Cardiac muscle cell (in vitro differentiated cells and primary cell): ENCODE measurements around the gene PRDM13. TPM values are rescaled to one million over a fixed set of nuclear protein-coding genes. Genes with fewer than 3 reads are reported as not detected.
"Not testable (repeated sequence)": the region's sequence is repeated elsewhere in the genome, so short reads cannot be mapped to it uniquely, and the experiment has no call there.

Experiments
- DNase-seq, 2 donors: peaks; one replicate each; pipeline versions ENCODE4 v3.0.0 to v3.0.0-alpha.2; 2010 to 2017; ENCODE audit warnings: low read depth in 1 of 2, low spot score in 1 of 2
- H3K27ac ChIP-seq: fragments of 200-600 bp; sonication (generic); 2 replicates; pipeline ENCODE4 v1.5.1; 2016
- H3K27me3 ChIP-seq: fragments of 200-600 bp; sonication (generic); 2 replicates; pipeline ENCODE4 v1.6.0; 2016; ENCODE audit warnings: control low read depth
- H3K36me3 ChIP-seq: fragments of 200-600 bp; sonication (generic); 2 replicates; pipeline ENCODE4 v1.5.1; 2016; ENCODE audit warnings: control low read depth
- H3K4me1 ChIP-seq: fragments of 200-600 bp; sonication (generic); 2 replicates; pipeline ENCODE4 v1.8.1; 2017; ENCODE audit warnings: low read depth, mild to moderate bottlenecking, mixed run types
- H3K4me3 ChIP-seq: fragments of 200-600 bp; sonication (generic); 2 replicates; pipeline ENCODE4 v1.5.1; 2016; ENCODE audit warnings: mild to moderate bottlenecking
- H3K9me3 ChIP-seq: fragments of 200-600 bp; sonication (generic); 2 replicates; pipeline ENCODE4 v1.5.1; 2017; ENCODE audit warnings: low read depth, mild to moderate bottlenecking, control low read depth
- CTCF ChIP-seq: IDR thresholded peaks from 2 replicates; pipeline ENCODE4 v1.5.1; 2012; ENCODE audit warnings: low read depth, mild to moderate bottlenecking, low read length
- polyA plus RNA-seq: library from polyadenylated mRNA; unstranded; fragments of >200 nt; fragmentation: Nextera tagmentation; extraction: Ambion mirVana; gene quantifications from 2 replicates; pipeline ENCODE4 v1.2.1, GENCODE V29; 2016
- total RNA-seq: library from RNA; depleted of rRNA; stranded (reverse); fragments of >200 nt; gene quantifications from 2 replicates; pipeline ENCODE4 v1.2.3, GENCODE V29; 2016

PRDM13 gene
- total and polyA plus RNA-seq, 2 experiments from 2014 or later = not detected

- no peak for TF ChIP-seq CTCF
- Histone ChIP-seq H3K27ac (no peak overlapping the region), H3K36me3 (no peaks in the 10 kb centered on the region), H3K4me1 (peaks cover 6% of the 10 kb centered on the region), H3K9me3 (no peaks in the 10 kb centered on the region), H3K27me3 (peaks cover 100% of the 10 kb centered on the region), H3K4me3 (peak overlapping the region; percentile 36)
- no peak for DNase-seq
Measured at GRCh38 chr6:99589290-99589672, 17.4 kb upstream of the PRDM13 start.

GRCh38 chr6:99589907-99590493, 16.6 kb upstream of the PRDM13 start:
- Histone ChIP-seq H3K27me3 (peaks cover 100% of the 10 kb centered on the region), H3K4me3 (peak overlapping the region; percentile 36), H3K4me1 (peaks cover 6% of the 10 kb centered on the region), H3K36me3 (no peaks in the 10 kb centered on the region), H3K9me3 (no peaks in the 10 kb centered on the region), H3K27ac (no peak overlapping the region)
- TF ChIP-seq CTCF = no peak
- DNase-seq = no peak

GRCh38 chr6:99590728-99591672, 15.6 kb upstream of the PRDM13 start:
- DNase-seq = no peak

GRCh38 chr6:99591673-99592364, 14.8 kb upstream of the PRDM13 start:
- peaks cover 100% of the 10 kb centered on the region for H3K27me3 ChIP-seq
- no peaks in the 10 kb centered on the region for H3K9me3 ChIP-seq
- peaks cover 6% of the 10 kb centered on the region for H3K4me1 ChIP-seq
- DNase-seq = no peak
- H3K27ac ChIP-seq = no peak overlapping the region
- TF ChIP-seq CTCF = no peak
- H3K4me3 ChIP-seq = no peak overlapping the region
- H3K36me3 ChIP-seq = no peaks in the 10 kb centered on the region

More at GRCh38 chr6:99590728-99591672, 15.6 kb upstream of the PRDM13 start:
- TF ChIP-seq CTCF = no peak
- H3K4me1 ChIP-seq = peaks cover 6% of the 10 kb centered on the region
- H3K9me3 ChIP-seq = no peaks in the 10 kb centered on the region
- H3K27me3 ChIP-seq = peaks cover 100% of the 10 kb centered on the region
- no peak overlapping the region for H3K4me3 ChIP-seq
- H3K36me3 ChIP-seq = no peaks in the 10 kb centered on the region
- H3K27ac ChIP-seq = no peak overlapping the region

- TF ChIP-seq CTCF = no peak
- no peaks in the 10 kb centered on the region for H3K9me3 ChIP-seq
- H3K36me3 ChIP-seq = no peaks in the 10 kb centered on the region
- peak in 1 of 2 donors; percentile 81 for DNase-seq
- H3K27me3 ChIP-seq = peaks cover 100% of the 10 kb centered on the region
- no peak overlapping the region for H3K27ac ChIP-seq
- peaks cover 6% of the 10 kb centered on the region for H3K4me1 ChIP-seq
- H3K4me3 ChIP-seq = no peak overlapping the region
Measured at GRCh38 chr6:99592900-99593299, 13.7 kb upstream of the PRDM13 start.

- H3K27me3 ChIP-seq = peaks cover 100% of the 10 kb centered on the region
- H3K27ac ChIP-seq, H3K4me1 ChIP-seq, DNase-seq, H3K9me3 ChIP-seq, H3K36me3 ChIP-seq, H3K4me3 ChIP-seq: not testable (repeated sequence)
Measured at GRCh38 chr6:99594696-99595095, 11.9 kb upstream of the PRDM13 start.
